HG03342 (cell line): ENCODE results near the gene CLK3.
"Not testable (repeated sequence)": the region's sequence is repeated elsewhere in the genome, so short reads cannot be mapped to it uniquely, and the experiment has no call there.

ENCODE experiments used
- ATAC-seq: cut with Tn5 transposase; IDR thresholded peaks from one replicate; pipeline ENCODE4 v1.9.1; 2021; ENCODE audit warnings: mild to moderate bottlenecking, moderate library complexity; ENCODE audit not compliant: unreplicated experiment

The CLK3 gene

GRCh38 chr15:74620636-74621545 lies 5.3 kb downstream of the CLK3 start:
- ATAC-seq, result no peak

GRCh38 chr15:74621546-74621920 lies 5.9 kb downstream of the CLK3 start:
- no peak for ATAC-seq

GRCh38 chr15:74621936-74622335 lies 6.3 kb downstream of the CLK3 start:
- ATAC-seq, result no peak

GRCh38 chr15:74622758-74623157 lies 7.1 kb downstream of the CLK3 start:
- ATAC-seq, result no peak

- ATAC-seq, result no peak
Measured at GRCh38 chr15:74624020-74624602, 8.5 kb downstream of the CLK3 start.

- ATAC-seq, result no peak
Measured at GRCh38 chr15:74625693-74626092, 10.1 kb downstream of the CLK3 start.

GRCh38 chr15:74626336-74626735 lies 10.7 kb downstream of the CLK3 start:
- ATAC-seq, result no peak

GRCh38 chr15:74626752-74627692 lies 11.4 kb downstream of the CLK3 start:
- peak; percentile 50 for ATAC-seq

- no peak for ATAC-seq
Measured at GRCh38 chr15:74627766-74628165, 12.1 kb downstream of the CLK3 start.

- no peak for ATAC-seq
Measured at GRCh38 chr15:74628199-74628598, 12.6 kb downstream of the CLK3 start.

GRCh38 chr15:74628949-74629348 lies 13.3 kb downstream of the CLK3 start:
- no peak for ATAC-seq

GRCh38 chr15:74629696-74630095 lies 14.1 kb downstream of the CLK3 start:
- not testable (repeated sequence) for ATAC-seq

GRCh38 chr15:74630284-74631086 lies 14.8 kb downstream of the CLK3 start:
- no peak for ATAC-seq

- ATAC-seq, result no peak
Measured at GRCh38 chr15:74631087-74631385, 15.4 kb downstream of the CLK3 start.

- no peak for ATAC-seq
Measured at GRCh38 chr15:74631408-74631807, 15.8 kb downstream of the CLK3 start.

- ATAC-seq, result no peak
Measured at GRCh38 chr15:74631935-74632560, 16.4 kb downstream of the CLK3 start.

- ATAC-seq, result no peak
Measured at GRCh38 chr15:74632601-74633000, 17.0 kb downstream of the CLK3 start.

GRCh38 chr15:74633781-74634180 lies 18.1 kb downstream of the CLK3 start:
- ATAC-seq, result no peak

- peak; percentile 57 for ATAC-seq
Measured at GRCh38 chr15:74635228-74635627, 19.6 kb downstream of the CLK3 start.

GRCh38 chr15:74636984-74637383 lies 21.3 kb downstream of the CLK3 start:
- no peak for ATAC-seq
